HT1080 (cell line): ENCODE measurements around the gene DMRTC2. TPM values are rescaled to one million over a fixed set of nuclear protein-coding genes. Genes with fewer than 3 reads are reported as not detected.

Experiments used
- DNase-seq: peaks from one replicate; pipeline ENCODE4 v3.0.0-alpha.2; 2015; ENCODE audit warnings: low read depth
- total RNA-seq: library from RNA; depleted of rRNA; stranded (reverse); fragments of >200 nt; shearing (Covaris generic); gene quantifications from 2 replicates; pipeline ENCODE4 v1.2.3, GENCODE V29; 2014

DMRTC2 gene
- total RNA-seq, 1 experiment from 2014 or later: not detected

GRCh38 chr19:41847351-41848105 lies 2.7 kb downstream of the DMRTC2 start:
- DNase-seq: no peak

GRCh38 chr19:41848666-41849065 lies 3.8 kb downstream of the DMRTC2 start:
- no peak for DNase-seq

GRCh38 chr19:41849067-41849466 lies 4.2 kb downstream of the DMRTC2 start:
- DNase-seq: no peak

GRCh38 chr19:41850381-41850780 lies 5.5 kb downstream of the DMRTC2 start:
- no peak for DNase-seq

GRCh38 chr19:41851456-41851855 lies 6.6 kb downstream of the DMRTC2 start:
- no peak for DNase-seq

GRCh38 chr19:41853344-41853743 lies 8.5 kb downstream of the DMRTC2 start:
- DNase-seq: no peak

- DNase-seq: no peak
Measured at GRCh38 chr19:41853768-41854167, 8.9 kb downstream of the DMRTC2 start.

GRCh38 chr19:41859213-41859617 lies 14.4 kb downstream of the DMRTC2 start:
- no peak for DNase-seq

GRCh38 chr19:41859618-41860418 lies 15.0 kb downstream of the DMRTC2 start, which contains the start of gene RPS19:
Gene RPS19, plus strand, starts transcription at chr19:41860255. Its CDS starts 520 bp downstream, at chr19:41860775.
- DNase-seq: peak; percentile 98

GRCh38 chr19:41860419-41861115 lies 15.7 kb downstream of the DMRTC2 start:
- no peak for DNase-seq

GRCh38 chr19:41861116-41861768 lies 16.4 kb downstream of the DMRTC2 start:
- DNase-seq: no peak

GRCh38 chr19:41861846-41862245 lies 17.0 kb downstream of the DMRTC2 start:
- DNase-seq: no peak

GRCh38 chr19:41862445-41862986 lies 17.7 kb downstream of the DMRTC2 start:
- no peak for DNase-seq

GRCh38 chr19:41863209-41863931 lies 18.5 kb downstream of the DMRTC2 start:
- no peak for DNase-seq

- DNase-seq: no peak
Measured at GRCh38 chr19:41864374-41864773, 19.5 kb downstream of the DMRTC2 start.

GRCh38 chr19:41866284-41866683 lies 21.4 kb downstream of the DMRTC2 start:
- no peak for DNase-seq

GRCh38 chr19:41868120-41868988 lies 23.5 kb downstream of the DMRTC2 start:
- DNase-seq: no peak

- DNase-seq: no peak
Measured at GRCh38 chr19:41868989-41869300, 24.1 kb downstream of the DMRTC2 start.

- DNase-seq: no peak
Measured at GRCh38 chr19:41869374-41869955, 24.6 kb downstream of the DMRTC2 start.
